Adrenal gland (tissue), 5 donors: ENCODE results near the gene GIMAP1.

Source experiments
- CTCF ChIP-seq, 6 experiments: fragments of 450-650 bp in 4 of 6; fragments of 200-600 bp in 2 of 6; sonication (generic) in 1 of 6; IDR thresholded peaks; 1 replicate in 5 of 6; 2 replicates in 1 of 6; pipeline versions ENCODE4 v1.5.1 to v1.8.0; 2016 to 2021; ENCODE audit warnings: antibody characterized with exemption in 6 of 6, mild to moderate bottlenecking in 2 of 6, moderate library complexity in 1 of 6
- POLR2A ChIP-seq, 2 donors: fragments of 450-650 bp; IDR thresholded peaks; one replicate each; pipeline ENCODE4 v1.6.1; 2017; ENCODE audit warnings: antibody characterized with exemption in 2 of 2, mild to moderate bottlenecking in 2 of 2, moderate library complexity in 1 of 2
- donor health status: DM: no; HTN: no; CAD: no.

- peak in 1 of 6 experiments; percentile 7 for TF ChIP-seq CTCF (IDR thresholded peaks at IDR 0.05)
- TF ChIP-seq POLR2A (IDR thresholded peaks at IDR 0.05): no peak
These were observed 7.1 kb downstream of the GIMAP1 start for GRCh38 chr7:150723467-150723866.
